ENCODE data around the gene RPTOR.
A peak's percentile ranks its signal among the peaks of the same experiment; 100 is the strongest.

The RPTOR gene

DNA sequence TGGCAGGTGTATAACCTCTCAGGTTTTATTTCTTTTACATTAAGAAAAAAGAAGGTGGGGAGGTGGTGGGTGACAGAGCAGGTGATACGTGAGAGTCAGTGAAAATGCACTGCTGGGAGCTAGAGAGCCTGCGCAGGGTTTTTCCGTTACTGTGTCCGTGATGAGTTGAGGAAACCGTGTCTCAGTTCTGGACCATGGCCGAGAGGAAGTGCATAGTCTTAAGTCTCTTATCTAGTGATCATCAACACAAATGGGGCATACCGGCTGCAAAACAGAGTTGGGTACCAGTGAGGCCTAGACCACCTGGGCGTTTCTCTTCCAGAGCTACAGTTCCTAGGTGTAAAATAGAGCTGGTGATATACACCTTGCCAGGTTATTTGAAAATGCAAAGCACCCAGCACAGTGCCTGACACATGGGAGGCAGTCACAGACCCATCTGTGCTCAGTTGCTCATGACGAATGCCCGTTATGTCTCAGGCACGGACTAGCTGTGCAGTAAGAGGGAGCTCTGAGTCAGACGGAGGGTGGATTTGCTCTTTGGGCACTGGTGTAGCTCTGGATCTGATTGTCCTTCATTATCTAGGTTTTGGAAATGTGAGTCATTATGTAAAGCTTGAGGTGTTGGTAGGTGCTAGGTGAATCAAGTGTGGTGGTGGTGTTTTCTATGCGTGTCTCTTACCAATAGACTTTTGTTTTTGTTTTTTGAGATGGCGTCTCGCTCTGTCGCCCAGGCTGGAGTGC, 60.9 kb downstream of the RPTOR start:
- TF ChIP-seq GATA2 (IDR thresholded peaks at IDR 0.05; ENCODE audit: low read depth, low read length) (no peak), GATA3 (IDR thresholded peaks at IDR 0.05; ENCODE audit: low read depth, low read length) (no peak)

DNA sequence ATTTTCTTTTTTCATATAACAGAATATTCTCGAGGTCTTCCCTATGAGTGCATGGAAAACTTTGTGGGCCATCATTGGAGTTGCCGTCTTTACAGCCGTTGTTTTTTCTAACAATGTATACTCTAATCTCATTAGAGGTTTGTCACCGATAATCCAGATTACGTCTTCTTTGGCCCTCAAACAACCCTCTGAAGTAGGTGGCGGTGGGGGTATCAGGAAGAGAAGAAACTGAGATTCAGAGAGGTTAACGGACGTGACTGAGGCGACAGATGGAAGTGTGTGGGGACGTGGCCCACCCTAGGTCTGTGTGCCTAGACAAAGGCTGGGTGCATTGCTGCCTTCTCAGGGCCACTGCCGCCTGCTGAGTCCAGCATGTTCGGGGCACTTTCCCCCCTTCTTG, 63.7 kb downstream of the RPTOR start:
- no peak for TF ChIP-seq GATA2 (IDR thresholded peaks at IDR 0.05; ENCODE audit: low read depth, low read length)
- no peak for TF ChIP-seq GATA3 (IDR thresholded peaks at IDR 0.05; ENCODE audit: low read depth, low read length)

GRCh38 chr17:80609757-80610156, 65.1 kb downstream of the RPTOR start:
- TF ChIP-seq GATA3 (IDR thresholded peaks at IDR 0.05; ENCODE audit: low read depth, low read length) (no peak), GATA2 (IDR thresholded peaks at IDR 0.05; ENCODE audit: low read depth, low read length) (no peak)

DNA sequence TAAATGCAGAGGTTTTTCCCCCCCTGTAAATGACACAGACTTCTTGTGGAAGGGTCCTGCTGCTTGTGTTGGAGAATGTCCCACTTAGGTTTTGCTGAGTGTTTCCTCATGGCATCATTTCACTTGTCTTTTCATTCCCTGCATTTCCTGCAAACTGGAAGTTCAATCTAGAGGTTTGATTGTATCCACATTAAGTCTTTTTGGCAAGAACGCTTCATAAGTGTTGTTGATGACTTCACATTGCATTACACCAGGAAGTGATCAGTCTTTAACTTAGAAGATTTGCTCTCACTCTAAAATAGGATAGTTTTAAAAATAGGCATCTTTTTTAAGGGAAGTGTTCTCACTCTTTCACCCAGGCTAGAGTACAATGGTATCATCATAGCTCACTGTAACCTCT, 67.2 kb downstream of the RPTOR start:
- TF ChIP-seq GATA3 (IDR thresholded peaks at IDR 0.05; ENCODE audit: low read depth, low read length) (no peak), GATA2 (IDR thresholded peaks at IDR 0.05; ENCODE audit: low read depth, low read length) (no peak)

DNA sequence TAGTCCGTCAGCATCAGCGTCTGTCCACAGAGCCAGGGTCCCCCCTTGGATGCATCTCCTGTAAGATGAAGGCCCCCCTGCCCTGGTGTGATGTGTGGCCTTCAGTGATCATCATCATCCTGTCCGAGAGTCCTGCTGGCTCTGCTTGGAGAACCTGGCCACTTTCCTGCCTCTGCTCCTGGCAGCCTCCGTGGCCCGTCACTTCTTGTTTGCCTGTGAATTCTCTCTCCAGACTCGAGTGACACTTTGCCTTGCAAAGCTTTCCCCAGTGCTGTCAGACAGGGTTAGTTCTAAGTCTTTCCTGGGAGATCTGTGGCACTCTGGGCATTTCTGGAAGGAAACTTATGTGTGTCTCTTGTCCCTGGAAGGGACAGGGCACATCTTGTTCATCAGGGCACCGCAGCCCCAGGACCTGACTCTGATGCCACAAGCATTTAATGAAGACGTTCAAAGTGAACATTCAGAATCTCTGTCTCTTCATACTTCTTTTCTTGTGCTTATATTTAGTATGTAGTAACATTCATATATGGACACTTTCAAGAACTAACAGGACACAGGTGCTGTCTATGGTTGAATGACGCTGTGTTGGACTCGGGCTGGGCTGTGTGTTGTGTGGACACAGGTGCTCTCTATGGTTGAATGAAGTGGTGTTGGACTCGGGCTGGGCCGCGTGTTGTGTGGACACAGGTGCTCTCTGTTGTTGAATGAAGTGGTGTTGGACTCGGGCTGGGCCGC, 68.5 kb downstream of the RPTOR start:
- no peak for TF ChIP-seq GATA3 (IDR thresholded peaks at IDR 0.05; ENCODE audit: low read depth, low read length)
- TF ChIP-seq GATA2 (IDR thresholded peaks at IDR 0.05; ENCODE audit: low read depth, low read length) = no peak

DNA sequence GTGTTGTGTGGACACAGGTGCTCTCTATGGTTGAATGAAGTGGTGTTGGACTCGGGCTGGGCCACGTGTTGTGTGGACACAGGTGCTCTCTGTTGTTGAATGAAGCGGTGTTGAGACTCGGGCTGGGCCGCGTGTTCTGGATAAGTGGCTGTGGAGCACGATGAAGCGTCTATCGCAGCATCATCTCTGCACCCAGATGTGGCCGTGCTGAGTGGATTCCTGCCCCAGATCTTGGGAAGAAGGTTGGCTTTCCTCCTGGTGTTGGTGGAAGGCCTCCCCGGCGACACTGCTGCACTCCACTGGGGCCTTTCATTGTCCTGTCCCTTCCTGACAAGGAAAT, 69.1 kb downstream of the RPTOR start:
- no peak for TF ChIP-seq GATA3 (IDR thresholded peaks at IDR 0.05; ENCODE audit: low read depth, low read length)
- TF ChIP-seq GATA2 (IDR thresholded peaks at IDR 0.05; ENCODE audit: low read depth, low read length) = no peak

GRCh38 chr17:80614332-80615047, 69.9 kb downstream of the RPTOR start:
- TF ChIP-seq GATA3 (IDR thresholded peaks at IDR 0.05; ENCODE audit: low read depth, low read length) (no peak), GATA2 (IDR thresholded peaks at IDR 0.05; ENCODE audit: low read depth, low read length) (no peak)

GRCh38 chr17:80615376-80615775, 70.7 kb downstream of the RPTOR start:
- no peak for TF ChIP-seq GATA3 (IDR thresholded peaks at IDR 0.05; ENCODE audit: low read depth, low read length)
- TF ChIP-seq GATA2 (IDR thresholded peaks at IDR 0.05; ENCODE audit: low read depth, low read length) = no peak

GRCh38 chr17:80616705-80617104, 72.1 kb downstream of the RPTOR start:
- TF ChIP-seq GATA3 (IDR thresholded peaks at IDR 0.05; ENCODE audit: low read depth, low read length) (no peak), GATA2 (IDR thresholded peaks at IDR 0.05; ENCODE audit: low read depth, low read length) (no peak)

GRCh38 chr17:80618304-80618703, 73.7 kb downstream of the RPTOR start:
- TF ChIP-seq GATA2 (IDR thresholded peaks at IDR 0.05; ENCODE audit: low read depth, low read length) (no peak), GATA3 (IDR thresholded peaks at IDR 0.05; ENCODE audit: low read depth, low read length) (no peak)

- TF ChIP-seq GATA2 (IDR thresholded peaks at IDR 0.05; ENCODE audit: low read depth, low read length) = no peak
- TF ChIP-seq GATA3 (IDR thresholded peaks at IDR 0.05; ENCODE audit: low read depth, low read length) = no peak
These were observed 75.0 kb downstream of the RPTOR start for GRCh38 chr17:80619535-80620235.

GRCh38 chr17:80621335-80621996, 76.8 kb downstream of the RPTOR start:
- TF ChIP-seq GATA3 (IDR thresholded peaks at IDR 0.05; ENCODE audit: low read depth, low read length) (no peak), GATA2 (IDR thresholded peaks at IDR 0.05; ENCODE audit: low read depth, low read length) (no peak)

GRCh38 chr17:80621997-80622357, 77.3 kb downstream of the RPTOR start:
- TF ChIP-seq GATA3 (IDR thresholded peaks at IDR 0.05; ENCODE audit: low read depth, low read length) (no peak; the same call in 1 of the 2 replicates), GATA2 (IDR thresholded peaks at IDR 0.05; ENCODE audit: low read depth, low read length) (peak; percentile 60; the same call in 1 of the 2 replicates)

DNA sequence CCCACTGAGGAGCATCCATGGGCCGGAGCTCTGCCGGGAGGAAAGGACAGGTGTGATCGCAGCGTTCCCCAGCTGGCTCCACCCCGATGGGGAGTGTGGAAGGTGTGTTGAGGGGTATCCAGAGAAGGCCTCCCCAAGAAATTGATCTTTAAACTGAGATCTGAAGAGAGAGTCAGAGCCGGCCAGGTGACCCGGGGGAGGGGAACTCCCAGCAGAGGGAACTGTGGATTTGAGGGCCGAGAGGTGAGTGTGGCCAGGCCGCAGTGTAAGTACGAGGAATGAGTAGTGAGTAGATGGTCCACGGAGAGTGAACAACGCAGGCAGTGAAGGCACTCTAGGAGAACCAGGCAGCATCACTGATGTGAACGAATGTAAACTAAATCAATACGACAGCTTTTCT, 80.2 kb downstream of the RPTOR start:
- TF ChIP-seq GATA2 (IDR thresholded peaks at IDR 0.05; ENCODE audit: low read depth, low read length) = no peak
